Fibroblast of lung (primary cell): ENCODE data around the gene POP7.

Experiments used
- EZH2 ChIP-seq: IDR thresholded peaks from 2 replicates; pipeline ENCODE4 v1.5.1; 2012; ENCODE audit warnings: low read length, control low read depth, mild to moderate bottlenecking; ENCODE audit errors: missing control alignments
- TF ChIP-seq, protein P1 (sequence below), 2 donors: IDR thresholded peaks in 1 of 2; conservative IDR thresholded peaks in 1 of 2; 1 replicate in 1 of 2; 2 replicates in 1 of 2; pipeline ENCODE4 v1.5.1; 2011 to 2012; ENCODE audit warnings: low read length in 2 of 2, control low read depth in 1 of 2, inconsistent platforms in 1 of 2, low read depth in 1 of 2, mild to moderate bottlenecking in 1 of 2

DNA sequence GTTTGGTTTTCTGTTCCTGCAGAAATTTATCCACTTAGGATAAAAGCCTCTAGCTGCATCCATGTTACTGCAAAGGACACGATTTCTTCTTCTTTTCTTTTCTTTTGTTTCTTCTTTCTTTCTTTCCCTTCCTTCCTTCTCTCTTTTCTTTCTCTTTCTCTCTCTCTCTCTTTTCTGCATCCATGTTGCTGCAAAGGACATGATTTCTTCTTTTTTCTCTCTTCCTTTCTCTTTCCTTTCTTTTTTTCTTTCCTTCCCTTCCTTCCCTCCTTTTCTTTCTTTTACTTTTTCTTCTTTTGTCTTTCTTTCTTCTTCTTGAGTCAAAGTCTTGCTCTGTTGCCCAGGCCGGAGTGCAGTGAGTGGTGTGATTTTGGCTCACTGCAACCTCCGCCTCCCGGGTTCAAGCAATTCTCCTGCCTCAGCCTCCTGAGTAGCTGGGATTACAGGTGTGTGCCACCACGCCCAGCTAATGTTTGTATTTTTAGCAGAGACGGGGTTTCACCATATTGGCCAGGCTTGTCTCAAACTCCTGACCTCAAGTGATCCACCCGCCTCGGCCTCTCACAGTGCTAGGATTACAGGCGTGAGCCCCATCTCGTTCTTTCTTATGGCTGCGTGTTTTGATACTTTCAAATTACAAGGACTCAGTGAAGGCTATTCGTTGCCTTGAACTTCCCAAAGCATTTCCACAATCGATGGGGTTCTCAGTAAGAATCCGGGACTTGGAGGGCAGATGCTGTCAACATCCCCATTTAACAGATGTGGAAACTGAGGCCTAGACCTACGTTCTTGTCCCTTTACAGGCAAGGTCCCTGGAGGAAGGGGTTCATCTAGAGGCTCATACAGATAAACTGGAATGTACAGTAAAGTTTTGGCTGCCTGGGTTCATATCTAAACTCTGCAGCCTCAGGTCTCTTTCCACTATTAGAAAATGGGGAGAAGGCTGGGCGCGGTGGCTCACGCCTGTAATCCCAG, 34.3 kb upstream of the POP7 start:
- TF ChIP-seq, protein P1, sequence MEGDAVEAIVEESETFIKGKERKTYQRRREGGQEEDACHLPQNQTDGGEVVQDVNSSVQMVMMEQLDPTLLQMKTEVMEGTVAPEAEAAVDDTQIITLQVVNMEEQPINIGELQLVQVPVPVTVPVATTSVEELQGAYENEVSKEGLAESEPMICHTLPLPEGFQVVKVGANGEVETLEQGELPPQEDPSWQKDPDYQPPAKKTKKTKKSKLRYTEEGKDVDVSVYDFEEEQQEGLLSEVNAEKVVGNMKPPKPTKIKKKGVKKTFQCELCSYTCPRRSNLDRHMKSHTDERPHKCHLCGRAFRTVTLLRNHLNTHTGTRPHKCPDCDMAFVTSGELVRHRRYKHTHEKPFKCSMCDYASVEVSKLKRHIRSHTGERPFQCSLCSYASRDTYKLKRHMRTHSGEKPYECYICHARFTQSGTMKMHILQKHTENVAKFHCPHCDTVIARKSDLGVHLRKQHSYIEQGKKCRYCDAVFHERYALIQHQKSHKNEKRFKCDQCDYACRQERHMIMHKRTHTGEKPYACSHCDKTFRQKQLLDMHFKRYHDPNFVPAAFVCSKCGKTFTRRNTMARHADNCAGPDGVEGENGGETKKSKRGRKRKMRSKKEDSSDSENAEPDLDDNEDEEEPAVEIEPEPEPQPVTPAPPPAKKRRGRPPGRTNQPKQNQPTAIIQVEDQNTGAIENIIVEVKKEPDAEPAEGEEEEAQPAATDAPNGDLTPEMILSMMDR (conservative IDR thresholded peaks at IDR 0.05 in 1 of 2, IDR thresholded peaks at IDR 0.05 in 1 of 2; ENCODE audit: low read depth in 1 of 2, low read length in 2 of 2): no peak
- no peak for TF ChIP-seq EZH2
